GM21619 (cell line): ENCODE results near the gene KCNN1.
"Not testable (repeated sequence)": the region's sequence is repeated elsewhere in the genome, so short reads cannot be mapped to it uniquely, and the experiment has no call there.

Experiments
- ATAC-seq: cut with Tn5 transposase; IDR thresholded peaks from one replicate; pipeline ENCODE4 v1.9.1; 2021; ENCODE audit not compliant: unreplicated experiment

Gene KCNN1

DNA sequence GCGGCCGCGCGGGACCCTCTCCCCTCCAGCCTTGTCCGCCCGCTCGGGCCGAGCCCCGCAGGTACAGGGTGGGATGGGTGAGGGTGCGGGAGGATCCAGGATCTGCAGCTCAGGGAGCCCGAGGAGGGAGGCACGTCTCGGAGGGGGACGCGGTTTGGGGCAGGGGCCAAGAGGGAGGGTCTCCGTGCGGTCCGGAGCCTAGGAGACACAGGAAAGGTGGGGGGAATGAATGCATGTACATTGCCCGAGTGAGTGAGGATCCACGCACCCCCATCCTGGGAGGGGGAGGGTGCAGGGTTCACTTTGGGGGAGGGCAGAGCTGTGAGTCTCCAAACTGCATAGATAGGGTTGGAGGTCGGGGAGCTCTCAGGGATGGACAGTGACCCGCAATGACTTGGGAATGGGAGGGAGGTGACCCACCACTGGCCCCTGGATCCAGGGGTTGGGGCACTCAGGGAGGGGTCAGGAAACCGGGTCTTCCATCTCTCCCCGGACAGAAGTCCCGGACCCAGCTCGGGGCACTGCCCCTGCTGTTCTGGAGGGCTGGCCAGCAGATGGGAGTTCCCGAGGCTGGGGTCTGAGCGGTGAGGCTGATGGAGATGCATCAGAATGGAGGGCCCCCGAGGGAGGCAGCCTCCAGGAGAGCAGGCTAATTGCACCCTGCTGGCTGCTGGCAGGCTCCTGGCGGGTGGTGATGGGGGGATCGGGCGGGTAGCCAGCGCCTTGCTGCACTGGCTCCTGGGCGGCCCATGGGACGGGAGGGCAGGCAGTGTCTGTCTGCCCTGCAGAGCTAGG, 547 bp downstream of the KCNN1 start:
- ATAC-seq = no peak

DNA sequence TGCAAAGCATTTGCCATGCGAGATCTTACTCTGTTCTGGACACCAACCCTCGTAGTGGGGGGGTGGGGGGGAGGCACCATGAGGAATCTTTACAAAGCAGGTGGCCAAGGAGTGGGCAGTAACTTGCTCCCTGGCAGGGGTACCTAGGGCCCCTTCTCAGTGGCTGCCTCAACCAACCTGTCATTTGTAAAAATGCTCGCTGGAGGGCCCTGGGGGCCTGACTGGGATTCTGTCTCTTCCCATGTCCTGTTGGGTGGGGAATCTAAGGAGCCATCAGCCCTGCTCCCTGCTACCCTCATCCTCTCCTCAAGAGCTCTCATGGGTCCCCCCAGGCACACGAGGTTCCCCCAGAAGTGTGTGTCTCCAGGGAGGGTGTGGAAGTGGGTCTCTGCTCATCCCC, 1.5 kb downstream of the KCNN1 start:
- no peak for ATAC-seq

- no peak for ATAC-seq
Measured at GRCh38 chr19:17969096-17969792, 2.3 kb downstream of the KCNN1 start.

DNA sequence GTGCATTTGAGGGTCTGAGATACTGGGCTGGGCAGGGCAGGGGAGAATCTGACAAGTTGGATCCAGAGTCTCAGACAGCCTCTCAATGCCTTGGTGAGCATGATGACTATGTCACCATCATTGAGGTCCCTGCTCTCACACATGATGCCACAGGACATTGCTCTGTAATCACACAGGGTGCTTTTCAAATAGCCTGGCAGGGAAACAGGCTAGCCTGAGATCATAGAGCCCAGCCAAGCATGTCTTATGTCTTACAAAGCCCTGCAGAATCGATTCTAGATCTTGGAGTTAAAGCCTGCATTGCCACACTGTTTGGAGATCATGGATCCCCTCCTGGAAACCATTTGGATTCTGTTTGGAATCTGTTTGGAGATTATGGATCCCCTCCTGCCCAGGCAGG, 5.3 kb downstream of the KCNN1 start:
- ATAC-seq = no peak

GRCh38 chr19:17973759-17974158, 6.9 kb downstream of the KCNN1 start:
- ATAC-seq = no peak

DNA sequence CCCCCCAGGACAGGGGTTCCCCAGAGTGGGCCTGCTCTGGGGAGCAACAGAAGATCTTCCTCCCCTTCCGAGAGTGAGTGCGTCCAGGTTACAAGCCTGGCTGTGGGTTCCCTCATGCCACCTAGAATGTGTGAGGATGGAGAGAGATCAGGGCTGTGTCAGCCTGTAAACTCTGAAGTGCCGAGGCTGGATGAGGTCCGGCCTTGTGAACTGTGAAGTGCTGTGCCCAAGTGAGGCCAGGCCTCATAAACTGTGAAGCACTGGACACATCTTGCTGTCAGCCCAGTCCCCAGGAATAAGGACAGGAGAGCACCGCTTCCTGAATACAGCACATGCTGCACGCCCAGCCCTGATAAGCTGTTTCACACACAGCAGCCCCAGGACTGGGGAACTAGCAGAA, 7.6 kb downstream of the KCNN1 start:
- ATAC-seq = no peak

GRCh38 chr19:17975032-17975431, 8.1 kb downstream of the KCNN1 start:
- ATAC-seq = no peak

DNA sequence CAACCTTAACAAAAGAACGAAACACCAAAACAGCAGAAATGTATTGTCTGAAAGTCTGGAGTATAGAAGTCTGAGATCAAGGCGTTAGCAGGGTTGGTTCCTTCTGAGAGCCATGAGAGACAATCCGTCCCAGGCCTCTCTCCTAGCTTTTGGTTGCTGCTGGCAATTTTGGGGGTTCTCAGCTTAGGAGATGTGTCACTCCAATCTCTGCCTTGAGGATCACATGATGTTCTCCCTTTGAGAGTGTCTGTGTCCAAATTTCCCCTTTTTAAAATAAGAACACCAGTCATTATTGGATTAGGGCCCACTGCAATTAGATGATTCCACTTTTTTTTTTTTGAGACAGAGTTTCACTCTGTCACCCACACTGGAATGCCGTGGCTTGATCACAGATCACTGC, 10.1 kb downstream of the KCNN1 start:
- no peak for ATAC-seq

DNA sequence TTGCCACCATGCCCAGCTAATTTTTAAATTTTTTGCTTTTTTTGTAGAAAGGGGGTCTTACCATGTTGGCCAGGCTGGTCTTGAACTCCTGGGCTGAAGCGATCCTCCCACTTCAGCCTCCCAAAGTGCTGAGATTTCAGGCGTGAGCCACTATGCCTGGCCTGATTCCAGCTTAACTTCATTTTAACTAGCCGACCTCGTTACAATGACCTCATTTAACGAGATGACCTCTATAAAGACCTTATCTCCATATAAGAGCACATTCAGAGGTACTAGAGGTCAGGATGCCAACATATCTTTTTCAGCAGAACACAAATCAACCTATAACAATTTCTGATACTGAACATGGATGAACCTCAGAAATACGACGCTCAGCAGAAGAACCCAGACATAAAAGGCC, 10.6 kb downstream of the KCNN1 start:
- no peak for ATAC-seq

DNA sequence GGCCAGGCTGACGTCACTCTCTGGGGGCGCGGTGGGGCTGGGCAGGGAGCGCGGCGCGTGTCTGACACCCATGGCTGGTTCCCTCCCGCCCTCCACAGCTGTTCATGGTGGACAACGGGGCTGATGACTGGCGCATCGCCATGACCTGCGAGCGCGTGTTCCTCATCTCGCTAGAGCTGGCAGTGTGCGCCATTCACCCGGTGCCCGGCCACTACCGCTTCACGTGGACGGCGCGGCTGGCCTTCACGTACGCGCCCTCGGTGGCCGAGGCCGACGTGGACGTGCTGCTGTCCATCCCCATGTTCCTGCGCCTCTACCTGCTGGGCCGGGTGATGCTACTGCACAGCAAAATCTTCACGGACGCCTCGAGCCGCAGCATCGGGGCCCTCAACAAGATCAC, 14.7 kb downstream of the KCNN1 start:
- ATAC-seq = no peak

- ATAC-seq = no peak
Measured at GRCh38 chr19:17982430-17982829, 15.5 kb downstream of the KCNN1 start.

DNA sequence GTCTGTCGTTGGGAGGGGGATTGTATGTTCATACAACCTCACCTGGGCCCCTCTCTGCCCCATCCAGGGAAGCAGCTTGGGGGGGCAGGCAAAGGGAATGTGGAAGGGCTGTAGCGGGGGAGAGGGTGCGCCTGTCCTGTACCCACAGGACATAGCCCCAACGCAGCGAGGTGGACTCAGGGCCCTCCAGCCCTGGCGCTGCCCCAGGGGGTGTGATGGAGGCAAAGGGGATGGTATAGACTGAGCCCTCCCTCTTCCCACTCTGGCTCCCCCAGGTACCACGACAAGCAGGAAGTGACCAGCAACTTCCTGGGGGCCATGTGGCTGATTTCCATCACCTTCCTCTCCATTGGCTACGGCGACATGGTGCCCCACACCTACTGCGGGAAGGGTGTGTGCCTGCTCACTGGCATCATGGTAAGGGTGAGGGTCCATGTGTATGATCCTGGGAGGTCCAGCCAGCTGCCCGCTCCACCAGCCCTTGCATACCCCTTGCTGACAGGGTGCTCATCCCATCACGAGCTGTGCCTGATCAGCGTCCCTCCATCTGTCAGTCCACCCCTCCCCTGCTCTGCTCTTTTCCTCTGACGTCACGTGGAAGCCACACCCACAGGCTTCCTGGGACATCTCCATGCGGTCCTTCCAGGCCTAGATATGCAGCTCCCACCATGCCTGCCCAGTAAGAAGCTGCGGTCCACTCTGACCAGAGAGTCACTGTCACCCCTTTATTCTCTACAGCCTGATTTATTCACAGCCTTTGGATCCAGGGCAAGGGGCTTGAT, 18.3 kb downstream of the KCNN1 start:
- no peak for ATAC-seq

- not testable (repeated sequence) for ATAC-seq
Measured at GRCh38 chr19:17986569-17986968, 19.7 kb downstream of the KCNN1 start.

- ATAC-seq = no peak
Measured at GRCh38 chr19:17988161-17988560, 21.3 kb downstream of the KCNN1 start.

DNA sequence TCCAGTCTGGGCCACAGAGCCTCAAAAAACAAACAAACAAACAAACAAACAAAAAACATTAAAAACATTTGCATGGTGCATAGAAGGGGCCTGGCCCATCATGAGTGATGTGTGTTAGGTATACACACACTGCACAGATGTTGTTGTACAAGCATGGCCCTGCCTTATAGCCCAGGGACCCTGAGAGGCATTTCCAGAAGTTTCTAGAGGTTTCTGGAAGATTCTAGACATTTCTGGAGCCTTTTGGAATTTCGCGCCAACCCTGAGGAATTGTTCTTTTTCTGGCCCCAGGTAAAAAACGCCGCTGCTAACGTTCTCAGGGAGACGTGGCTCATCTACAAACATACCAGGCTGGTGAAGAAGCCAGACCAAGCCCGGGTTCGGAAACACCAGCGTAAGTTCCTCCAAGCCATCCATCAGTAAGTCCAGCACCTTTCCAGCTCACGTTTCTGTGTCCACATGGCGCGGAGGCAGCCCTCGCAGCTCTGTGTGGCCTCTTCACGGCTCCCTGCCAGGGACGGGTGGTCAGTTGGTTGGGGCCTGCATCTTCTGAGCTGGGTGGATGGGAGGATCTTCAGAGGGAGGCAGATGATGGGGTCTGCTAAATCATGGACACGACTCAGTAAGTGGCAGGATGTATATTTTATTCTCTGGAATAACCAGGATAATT, 22.7 kb downstream of the KCNN1 start:
- ATAC-seq = no peak

GRCh38 chr19:17993076-17993813, 26.3 kb downstream of the KCNN1 start:
- ATAC-seq = no peak

- no peak for ATAC-seq
Measured at GRCh38 chr19:17996826-17997316, 30.0 kb downstream of the KCNN1 start.

- ATAC-seq = no peak
Measured at GRCh38 chr19:17997969-17998826, 31.3 kb downstream of the KCNN1 start.

DNA sequence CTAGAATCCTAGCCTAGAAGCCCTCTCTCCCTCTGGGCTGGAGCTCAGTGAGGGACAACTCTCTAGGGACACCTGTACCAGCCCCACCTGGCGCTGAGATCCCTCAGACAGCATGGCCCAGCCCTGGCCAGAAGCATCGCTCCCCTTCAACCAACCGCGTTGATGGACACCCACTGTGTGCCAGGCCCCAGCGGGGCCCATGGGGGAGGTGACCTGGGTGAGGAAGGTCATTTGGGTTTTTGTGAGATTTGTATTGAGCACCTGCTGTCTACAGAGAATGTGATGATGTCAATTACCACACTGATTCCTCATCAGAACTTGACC, 31.9 kb downstream of the KCNN1 start:
- no peak for ATAC-seq
